HepG2 (cell line): ENCODE results near the gene EXOSC6. TPM values are rescaled to one million over a fixed set of nuclear protein-coding genes. Genes with fewer than 3 reads are reported as not detected.

Experiments
- ARNT2 ChIP-seq: sonication (generic); formaldehyde crosslinking; IDR thresholded peaks from 2 replicates; pipeline ENCODE4 v1.8.0; 2022; ENCODE audit warnings: mild to moderate bottlenecking, low read depth, missing genetic modification reagents, moderate library complexity
- CC2D1A ChIP-seq: sonication (generic); formaldehyde crosslinking; IDR thresholded peaks from 2 replicates; pipeline ENCODE4 v1.8.1; 2023; ENCODE audit warnings: mild to moderate bottlenecking, missing genetic modification reagents
- CCAR2 ChIP-seq: fragments of 200-400 bp; formaldehyde crosslinking; optimal IDR thresholded peaks from 2 replicates; pipeline ENCODE3; 2018; ENCODE audit warnings: low read depth, mild to moderate bottlenecking, low read length, moderate library complexity
- NAIF1 ChIP-seq: sonication (generic); formaldehyde crosslinking; IDR thresholded peaks from 2 replicates; pipeline ENCODE4 v1.5.0; 2020; ENCODE audit warnings: mild to moderate bottlenecking, missing genetic modification reagents, borderline replicate concordance
- SPEN ChIP-seq: sonication (generic); formaldehyde crosslinking; IDR thresholded peaks from 2 replicates; pipeline ENCODE4 v1.5.1; 2020; ENCODE audit warnings: low read depth, mild to moderate bottlenecking, missing genetic modification reagents
- SRY ChIP-seq: sonication (generic); formaldehyde crosslinking; IDR thresholded peaks from 2 replicates; pipeline ENCODE4 v1.8.0; 2022; ENCODE audit warnings: mild to moderate bottlenecking, missing genetic modification reagents
- TSC22D2 ChIP-seq: sonication (generic); formaldehyde crosslinking; IDR thresholded peaks from 2 replicates; pipeline ENCODE4 v1.5.1; 2020; ENCODE audit warnings: missing genetic modification reagents, mild to moderate bottlenecking, borderline replicate concordance
- ZFYVE20 ChIP-seq: sonication (generic); formaldehyde crosslinking; IDR thresholded peaks from 2 replicates; pipeline ENCODE4 v1.8.0; 2023; ENCODE audit warnings: low read depth, mild to moderate bottlenecking, moderate library complexity, missing genetic modification reagents, borderline replicate concordance
- ZNF30 ChIP-seq: sonication (generic); formaldehyde crosslinking; IDR thresholded peaks from 2 replicates; pipeline ENCODE4 v1.5.0; 2020; ENCODE audit warnings: mild to moderate bottlenecking, missing genetic modification reagents
- ZNF383 ChIP-seq: sonication (generic); formaldehyde crosslinking; IDR thresholded peaks from 2 replicates; pipeline ENCODE4 v1.4.0; 2020; ENCODE audit warnings: missing genetic modification reagents, mild to moderate bottlenecking, borderline replicate concordance
- ZNF556 ChIP-seq: sonication (generic); formaldehyde crosslinking; IDR thresholded peaks from 2 replicates; pipeline ENCODE4 v1.4.0; 2020; ENCODE audit warnings: mild to moderate bottlenecking, missing genetic modification reagents, borderline replicate concordance
- ZNF615 ChIP-seq: sonication (generic); formaldehyde crosslinking; IDR thresholded peaks from 2 replicates; pipeline ENCODE4 v1.5.0; 2020; ENCODE audit warnings: mild to moderate bottlenecking, missing genetic modification reagents, borderline replicate concordance
- ZNF773 ChIP-seq: sonication (generic); formaldehyde crosslinking; IDR thresholded peaks from 2 replicates; pipeline ENCODE4 v1.4.0; 2020; ENCODE audit warnings: missing genetic modification reagents, borderline replicate concordance
- ZNF776 ChIP-seq: sonication (generic); formaldehyde crosslinking; IDR thresholded peaks from 2 replicates; pipeline ENCODE4 v1.4.0; 2020; ENCODE audit warnings: mild to moderate bottlenecking, missing genetic modification reagents
- ZUFSP ChIP-seq: sonication (generic); formaldehyde crosslinking; IDR thresholded peaks from 2 replicates; pipeline ENCODE4 v1.9.0; 2021; ENCODE audit warnings: missing genetic modification reagents, mild to moderate bottlenecking, borderline replicate concordance
- polyA plus RNA-seq, 8 experiments: library from polyadenylated mRNA; depleted of rRNA in 3 of 8; stranded (reverse) in 7 of 8; unstranded in 1 of 8; fragments of >200 nt; fragmentation: Illumina TruSeq in 4 of 8; extraction: Trizol in 4 of 8; gene quantifications; 2 replicates each; pipeline versions ENCODE4 v1.2.1 to v1.2.3, GENCODE V29; 2011 to 2016; ENCODE audit warnings: low read depth in 4 of 8, missing spikeins in 1 of 8, mixed read lengths in 1 of 8; ENCODE audit not compliant: insufficient read depth in 1 of 8
- total RNA-seq, 5 experiments: library from RNA; depleted of rRNA; stranded (reverse); fragments of >200 nt; fragmentation: Illumina TruSeq; extraction: Trizol; gene quantifications; 2 replicates each; pipeline ENCODE4 v1.2.3, GENCODE V29; 2016; ENCODE audit warnings: low read depth in 1 of 5
- TF ChIP-seq, protein P1 (sequence below): IDR thresholded peaks from 2 replicates; pipeline ENCODE4 v1.6.1; 2016; ENCODE audit warnings: missing genetic modification reagents, missing compliant biosample characterization
- TF ChIP-seq, protein P2 (sequence below): sonication (generic); formaldehyde crosslinking; IDR thresholded peaks from 2 replicates; pipeline ENCODE4 v1.4.0; 2020; ENCODE audit warnings: missing genetic modification reagents, borderline replicate concordance
- TF ChIP-seq, protein P3 (sequence below): sonication (generic); formaldehyde crosslinking; IDR thresholded peaks from 2 replicates; pipeline ENCODE4 v1.4.0; 2020; ENCODE audit warnings: missing genetic modification reagents
- TF ChIP-seq, protein P4 (sequence below): sonication (generic); formaldehyde crosslinking; conservative IDR thresholded peaks from 2 replicates; pipeline ENCODE4 v1.8.1; 2023; ENCODE audit warnings: missing genetic modification reagents

Gene EXOSC6
- total and polyA plus RNA-seq, 2 of the 13 experiments (the other 11 are each of a cell fraction or from before 2014, with no cell fraction given) = 13.1 to 39.9 TPM

DNA sequence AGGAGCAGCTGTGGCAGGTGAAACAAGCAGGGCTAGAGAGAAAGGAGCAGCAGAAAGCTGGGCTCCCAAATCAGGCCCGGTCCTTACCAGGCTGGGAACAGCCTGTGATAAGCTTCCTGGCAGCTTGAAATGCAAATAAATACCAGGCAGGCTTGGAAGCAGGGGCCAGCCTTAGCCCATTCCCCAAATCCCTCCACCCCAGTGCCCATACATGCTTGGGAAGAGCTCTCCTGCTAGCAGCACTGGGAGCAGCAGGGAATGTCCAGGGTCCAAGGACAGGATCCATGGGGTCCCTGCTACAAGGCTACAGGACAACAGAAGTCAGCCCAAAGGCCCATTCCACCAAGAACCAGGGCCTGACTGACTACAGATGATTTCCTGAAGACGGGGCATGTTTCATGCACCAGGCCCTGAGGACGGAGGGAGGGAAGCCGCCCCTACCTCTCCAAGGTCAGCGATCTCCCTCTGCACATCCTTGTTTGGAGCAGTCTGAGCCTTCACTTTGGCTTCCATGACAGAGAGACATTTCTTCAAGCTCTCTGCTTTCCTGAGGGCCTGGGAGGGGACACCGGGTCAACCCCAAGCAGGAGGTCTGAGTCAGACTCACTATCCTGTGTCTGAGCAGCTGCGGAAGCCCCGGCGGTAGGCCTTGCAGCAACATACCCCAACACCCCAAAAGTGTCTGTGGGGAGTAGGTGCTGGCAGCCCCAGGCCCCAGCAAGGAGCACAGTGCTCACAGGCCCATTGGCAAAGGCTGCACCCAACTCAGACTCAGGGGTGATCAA, 2.6 kb upstream of the EXOSC6 start (continued):
- no peak for TF ChIP-seq CC2D1A (CRISPR knock-in tag)
- TF ChIP-seq ZUFSP (CRISPR knock-in tag) = no peak
- no peak for TF ChIP-seq SRY (CRISPR knock-in tag)
- TF ChIP-seq ZNF30 (CRISPR knock-in tag) = no peak
- TF ChIP-seq, protein P1, sequence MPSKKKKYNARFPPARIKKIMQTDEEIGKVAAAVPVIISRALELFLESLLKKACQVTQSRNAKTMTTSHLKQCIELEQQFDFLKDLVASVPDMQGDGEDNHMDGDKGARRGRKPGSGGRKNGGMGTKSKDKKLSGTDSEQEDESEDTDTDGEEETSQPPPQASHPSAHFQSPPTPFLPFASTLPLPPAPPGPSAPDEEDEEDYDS (CRISPR knock-in tag) = no peak
- TF ChIP-seq NAIF1 = no peak
- no peak for TF ChIP-seq TSC22D2 (CRISPR knock-in tag)
- no peak for TF ChIP-seq SPEN (CRISPR knock-in tag)
- no peak for TF ChIP-seq ZNF556 (CRISPR knock-in tag)
- TF ChIP-seq, protein P2, sequence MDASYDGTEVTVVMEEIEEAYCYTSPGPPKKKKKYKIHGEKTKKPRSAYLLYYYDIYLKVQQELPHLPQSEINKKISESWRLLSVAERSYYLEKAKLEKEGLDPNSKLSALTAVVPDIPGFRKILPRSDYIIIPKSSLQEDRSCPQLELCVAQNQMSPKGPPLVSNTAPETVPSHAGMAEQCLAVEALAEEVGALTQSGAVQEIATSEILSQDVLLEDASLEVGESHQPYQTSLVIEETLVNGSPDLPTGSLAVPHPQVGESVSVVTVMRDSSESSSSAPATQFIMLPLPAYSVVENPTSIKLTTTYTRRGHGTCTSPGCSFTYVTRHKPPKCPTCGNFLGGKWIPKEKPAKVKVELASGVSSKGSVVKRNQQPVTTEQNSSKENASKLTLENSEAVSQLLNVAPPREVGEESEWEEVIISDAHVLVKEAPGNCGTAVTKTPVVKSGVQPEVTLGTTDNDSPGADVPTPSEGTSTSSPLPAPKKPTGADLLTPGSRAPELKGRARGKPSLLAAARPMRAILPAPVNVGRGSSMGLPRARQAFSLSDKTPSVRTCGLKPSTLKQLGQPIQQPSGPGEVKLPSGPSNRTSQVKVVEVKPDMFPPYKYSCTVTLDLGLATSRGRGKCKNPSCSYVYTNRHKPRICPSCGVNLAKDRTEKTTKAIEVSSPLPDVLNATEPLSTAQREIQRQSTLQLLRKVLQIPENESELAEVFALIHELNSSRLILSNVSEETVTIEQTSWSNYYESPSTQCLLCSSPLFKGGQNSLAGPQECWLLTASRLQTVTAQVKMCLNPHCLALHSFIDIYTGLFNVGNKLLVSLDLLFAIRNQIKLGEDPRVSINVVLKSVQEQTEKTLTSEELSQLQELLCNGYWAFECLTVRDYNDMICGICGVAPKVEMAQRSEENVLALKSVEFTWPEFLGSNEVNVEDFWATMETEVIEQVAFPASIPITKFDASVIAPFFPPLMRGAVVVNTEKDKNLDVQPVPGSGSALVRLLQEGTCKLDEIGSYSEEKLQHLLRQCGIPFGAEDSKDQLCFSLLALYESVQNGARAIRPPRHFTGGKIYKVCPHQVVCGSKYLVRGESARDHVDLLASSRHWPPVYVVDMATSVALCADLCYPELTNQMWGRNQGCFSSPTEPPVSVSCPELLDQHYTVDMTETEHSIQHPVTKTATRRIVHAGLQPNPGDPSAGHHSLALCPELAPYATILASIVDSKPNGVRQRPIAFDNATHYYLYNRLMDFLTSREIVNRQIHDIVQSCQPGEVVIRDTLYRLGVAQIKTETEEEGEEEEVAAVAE (CRISPR knock-in tag) = no peak
- TF ChIP-seq ZNF383 (CRISPR knock-in tag) = no peak
- TF ChIP-seq ARNT2 = no peak
- TF ChIP-seq, protein P3, sequence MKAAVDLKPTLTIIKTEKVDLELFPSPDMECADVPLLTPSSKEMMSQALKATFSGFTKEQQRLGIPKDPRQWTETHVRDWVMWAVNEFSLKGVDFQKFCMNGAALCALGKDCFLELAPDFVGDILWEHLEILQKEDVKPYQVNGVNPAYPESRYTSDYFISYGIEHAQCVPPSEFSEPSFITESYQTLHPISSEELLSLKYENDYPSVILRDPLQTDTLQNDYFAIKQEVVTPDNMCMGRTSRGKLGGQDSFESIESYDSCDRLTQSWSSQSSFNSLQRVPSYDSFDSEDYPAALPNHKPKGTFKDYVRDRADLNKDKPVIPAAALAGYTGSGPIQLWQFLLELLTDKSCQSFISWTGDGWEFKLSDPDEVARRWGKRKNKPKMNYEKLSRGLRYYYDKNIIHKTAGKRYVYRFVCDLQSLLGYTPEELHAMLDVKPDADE = no peak
- no peak for TF ChIP-seq ZNF776 (CRISPR knock-in tag)
- TF ChIP-seq ZNF773 = no peak
- TF ChIP-seq ZNF615 (CRISPR knock-in tag) = no peak
- no peak for TF ChIP-seq CCAR2
- TF ChIP-seq ZFYVE20 (CRISPR knock-in tag) = no peak
- TF ChIP-seq, protein P4, sequence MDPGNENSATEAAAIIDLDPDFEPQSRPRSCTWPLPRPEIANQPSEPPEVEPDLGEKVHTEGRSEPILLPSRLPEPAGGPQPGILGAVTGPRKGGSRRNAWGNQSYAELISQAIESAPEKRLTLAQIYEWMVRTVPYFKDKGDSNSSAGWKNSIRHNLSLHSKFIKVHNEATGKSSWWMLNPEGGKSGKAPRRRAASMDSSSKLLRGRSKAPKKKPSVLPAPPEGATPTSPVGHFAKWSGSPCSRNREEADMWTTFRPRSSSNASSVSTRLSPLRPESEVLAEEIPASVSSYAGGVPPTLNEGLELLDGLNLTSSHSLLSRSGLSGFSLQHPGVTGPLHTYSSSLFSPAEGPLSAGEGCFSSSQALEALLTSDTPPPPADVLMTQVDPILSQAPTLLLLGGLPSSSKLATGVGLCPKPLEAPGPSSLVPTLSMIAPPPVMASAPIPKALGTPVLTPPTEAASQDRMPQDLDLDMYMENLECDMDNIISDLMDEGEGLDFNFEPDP (CRISPR knock-in tag) = 0 out of 2 replicates have a peak, but pooled peaks have one; percentile 74
